ENCODE measurements around the gene CORIN.
A peak's percentile ranks its signal among the peaks of the same experiment; 100 is the strongest.

The CORIN gene

GRCh38 chr4:47837908-47838294 is at the start of gene CORIN:
TSS of gene CORIN (minus strand) at chr4:47838067. CDS start at chr4:47837949, 118 bp downstream.
- Histone ChIP-seq H3K79me2 (ENCODE audit: insufficient read depth, low read length) (no peaks in the 10 kb centered on the region), H3K27me3 (ENCODE audit: insufficient read depth, low read length, poor library complexity) (peaks cover 9% of the 10 kb centered on the region), H3K36me3 (ENCODE audit: insufficient read depth, low read length) (peaks cover 6% of the 10 kb centered on the region; the same call in 1 of the 2 replicates), H3K4me1 (ENCODE audit: insufficient read depth, low read length) (peaks cover 29% of the 10 kb centered on the region), H2AFZ (ENCODE audit: low read depth, low read length) (peak within 1 kb of the TSS; percentile 95), H3K9me3 (ENCODE audit: insufficient read depth, low read length, severe bottlenecking) (no peaks in the 10 kb centered on the region), H3K4me3 (ENCODE audit: low read depth in 1 of 2, low read length in 2 of 2) (peak within 1 kb of the TSS; percentile 38 to 84; a peak in 3 of 4 replicates), H4K20me1 (ENCODE audit: insufficient read depth, low read length) (peaks cover 4% of the 10 kb centered on the region), H3K9ac (ENCODE audit: low read depth, low read length) (peak within 1 kb of the TSS; percentile 69), H3K27ac (ENCODE audit: low read length) (no peak within 1 kb of the TSS; the same call in 1 of the 2 replicates), H3K4me2 (ENCODE audit: insufficient read depth, low read length) (peak within 1 kb of the TSS; percentile 100)
- no peak for DNase-seq
- TF ChIP-seq EZH2 (IDR thresholded peaks at IDR 0.05; ENCODE audit: borderline replicate concordance, low read depth, low read length, severe bottlenecking) (no peak), CTCF (IDR thresholded peaks at IDR 0.05; ENCODE audit: borderline replicate concordance, extremely low read depth, low read length, poor library complexity, severe bottlenecking) (no peak)
- no peak for ATAC-seq (ENCODE audit: insufficient read depth, low read depth)

- H3K27me3 ChIP-seq (ENCODE audit: insufficient read depth, low read length, poor library complexity), result no peaks in the 10 kb centered on the region
- TF ChIP-seq CTCF (IDR thresholded peaks at IDR 0.05; ENCODE audit: borderline replicate concordance, extremely low read depth, low read length, poor library complexity, severe bottlenecking) (no peak), EZH2 (IDR thresholded peaks at IDR 0.05; ENCODE audit: borderline replicate concordance, low read depth, low read length, severe bottlenecking) (no peak)
- DNase-seq (no peak), ATAC-seq (ENCODE audit: insufficient read depth, low read depth) (no peak)
- H3K9ac ChIP-seq (ENCODE audit: low read depth, low read length), result no peak overlapping the region
- no peak overlapping the region for H3K4me3 ChIP-seq (ENCODE audit: low read depth in 1 of 2, low read length in 2 of 2)
- H4K20me1 ChIP-seq (ENCODE audit: insufficient read depth, low read length), result no peaks in the 10 kb centered on the region
- no peak overlapping the region for H2AFZ ChIP-seq (ENCODE audit: low read depth, low read length)
- no peaks in the 10 kb centered on the region for H3K79me2 ChIP-seq (ENCODE audit: insufficient read depth, low read length)
- H3K4me1 ChIP-seq (ENCODE audit: insufficient read depth, low read length), result no peaks in the 10 kb centered on the region
- no peaks in the 10 kb centered on the region for H3K9me3 ChIP-seq (ENCODE audit: insufficient read depth, low read length, severe bottlenecking)
- H3K4me2 ChIP-seq (ENCODE audit: insufficient read depth, low read length), result no peak overlapping the region
- peaks cover 83% of the 10 kb centered on the region for H3K36me3 ChIP-seq (ENCODE audit: insufficient read depth, low read length)
- H3K27ac ChIP-seq (ENCODE audit: low read length), result no peak overlapping the region
Observed at GRCh38 chr4:47882228-47882627, 44.4 kb upstream of the CORIN start.

GRCh38 chr4:47879458-47879857 is 41.6 kb upstream of the CORIN start:
- no peak for ATAC-seq (ENCODE audit: insufficient read depth, low read depth)
- H3K4me2 ChIP-seq (ENCODE audit: insufficient read depth, low read length), result no peak overlapping the region
- TF ChIP-seq EZH2 (IDR thresholded peaks at IDR 0.05; ENCODE audit: borderline replicate concordance, low read depth, low read length, severe bottlenecking), result no peak
- TF ChIP-seq CTCF (IDR thresholded peaks at IDR 0.05; ENCODE audit: borderline replicate concordance, extremely low read depth, low read length, poor library complexity, severe bottlenecking), result no peak
- no peak overlapping the region for H3K27ac ChIP-seq (ENCODE audit: low read length)
- no peak overlapping the region for H3K4me3 ChIP-seq (ENCODE audit: low read depth in 1 of 2, low read length in 2 of 2)
- peaks cover 92% of the 10 kb centered on the region for H3K36me3 ChIP-seq (ENCODE audit: insufficient read depth, low read length)
- no peak overlapping the region for H2AFZ ChIP-seq (ENCODE audit: low read depth, low read length)
- DNase-seq, result no peak
- H3K27me3 ChIP-seq (ENCODE audit: insufficient read depth, low read length, poor library complexity), result no peaks in the 10 kb centered on the region
- H3K9ac ChIP-seq (ENCODE audit: low read depth, low read length), result no peak overlapping the region
- no peaks in the 10 kb centered on the region for H4K20me1 ChIP-seq (ENCODE audit: insufficient read depth, low read length)
- no peaks in the 10 kb centered on the region for H3K9me3 ChIP-seq (ENCODE audit: insufficient read depth, low read length, severe bottlenecking)
- H3K4me1 ChIP-seq (ENCODE audit: insufficient read depth, low read length), result no peaks in the 10 kb centered on the region
- H3K79me2 ChIP-seq (ENCODE audit: insufficient read depth, low read length), result no peaks in the 10 kb centered on the region

Measured in DND-41 (cell line).